Kidney epithelial cell (primary cell): ENCODE results near the gene PDIK1L. TPM values are rescaled to one million over a fixed set of nuclear protein-coding genes. Genes with fewer than 3 reads are reported as not detected.

Experiments used
- DNase-seq: peaks from one replicate; pipeline ENCODE4 v3.0.0-alpha.2; 2010; ENCODE audit warnings: low read depth
- H3K27me3 ChIP-seq: 2 replicates; pipeline ENCODE4 v1.6.0; 2011; ENCODE audit warnings: low read length; ENCODE audit not compliant: control insufficient read depth, insufficient read depth
- H3K36me3 ChIP-seq: 2 replicates; pipeline ENCODE4 v1.5.1; 2011; ENCODE audit warnings: low read length; ENCODE audit not compliant: control insufficient read depth, insufficient read depth
- H3K4me3 ChIP-seq: 2 replicates; pipeline ENCODE4 v1.5.1; 2011; ENCODE audit warnings: low read depth, mild to moderate bottlenecking, control low read depth, low read length
- total RNA-seq: library from RNA; depleted of rRNA; stranded (reverse); fragments of >200 nt; gene quantifications from 2 replicates; pipeline ENCODE4 v1.2.3, GENCODE V29; 2015
- TF ChIP-seq, protein P1 (sequence below): IDR thresholded peaks from 2 replicates; pipeline ENCODE4 v1.5.1; 2011; ENCODE audit warnings: mild to moderate bottlenecking, moderate library complexity, low read length, control low read depth, inconsistent platforms; ENCODE audit not compliant: insufficient read depth, poor library complexity, severe bottlenecking

The PDIK1L gene
- total RNA-seq, 1 donor from 2014 or later = 6.6 TPM

DNA sequence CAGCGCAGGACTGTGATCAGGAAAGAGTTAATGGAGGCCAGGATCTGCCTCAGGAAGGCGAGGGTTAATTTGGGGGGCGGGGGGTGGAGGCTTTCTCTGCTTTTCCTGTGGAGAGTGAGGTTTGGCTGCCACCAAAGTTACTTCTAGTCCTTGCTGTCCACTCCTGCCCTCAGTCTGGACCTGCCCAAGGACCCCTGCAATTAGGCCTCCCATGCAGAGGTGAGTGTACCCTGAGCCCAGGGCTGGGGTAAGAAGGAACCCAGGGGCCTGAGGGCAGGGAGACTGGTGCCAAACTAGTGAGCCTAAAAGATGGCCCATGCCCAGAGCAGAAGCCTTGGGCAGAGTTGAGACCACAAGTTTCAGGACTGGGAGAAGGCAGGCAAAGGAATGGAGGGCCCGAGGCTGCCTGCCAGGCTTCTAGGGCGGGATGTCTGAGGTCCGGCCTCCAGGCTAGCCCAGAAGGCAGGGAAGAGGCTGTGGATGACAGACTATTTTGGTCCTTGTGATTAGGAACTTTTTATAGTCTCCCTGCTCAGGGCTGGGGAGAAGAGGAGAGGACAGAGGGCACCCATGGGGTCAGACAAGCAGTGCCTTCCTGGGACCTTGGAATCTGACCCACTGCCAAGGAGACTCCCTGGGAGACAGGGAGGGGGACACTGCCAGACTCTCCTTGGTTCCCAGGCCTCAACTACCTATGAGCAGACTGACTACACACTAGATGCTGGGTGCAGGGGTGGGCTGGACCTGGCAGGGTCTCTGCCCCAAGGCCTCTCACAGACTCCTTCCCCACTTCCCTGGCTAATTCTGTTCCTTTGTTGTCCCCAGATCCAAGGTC is 47.5 kb downstream of the PDIK1L start, which contains the start of gene FAM110D:
FAM110D (plus strand) TSS at position 172 of the 835 bp plus-strand sequence. CDS start 2,213 bp downstream, outside the sequence.
- H3K27me3 ChIP-seq = peaks cover 38% of the 10 kb centered on the region
- no peaks in the 10 kb centered on the region for H3K36me3 ChIP-seq
- TF ChIP-seq, protein P1, sequence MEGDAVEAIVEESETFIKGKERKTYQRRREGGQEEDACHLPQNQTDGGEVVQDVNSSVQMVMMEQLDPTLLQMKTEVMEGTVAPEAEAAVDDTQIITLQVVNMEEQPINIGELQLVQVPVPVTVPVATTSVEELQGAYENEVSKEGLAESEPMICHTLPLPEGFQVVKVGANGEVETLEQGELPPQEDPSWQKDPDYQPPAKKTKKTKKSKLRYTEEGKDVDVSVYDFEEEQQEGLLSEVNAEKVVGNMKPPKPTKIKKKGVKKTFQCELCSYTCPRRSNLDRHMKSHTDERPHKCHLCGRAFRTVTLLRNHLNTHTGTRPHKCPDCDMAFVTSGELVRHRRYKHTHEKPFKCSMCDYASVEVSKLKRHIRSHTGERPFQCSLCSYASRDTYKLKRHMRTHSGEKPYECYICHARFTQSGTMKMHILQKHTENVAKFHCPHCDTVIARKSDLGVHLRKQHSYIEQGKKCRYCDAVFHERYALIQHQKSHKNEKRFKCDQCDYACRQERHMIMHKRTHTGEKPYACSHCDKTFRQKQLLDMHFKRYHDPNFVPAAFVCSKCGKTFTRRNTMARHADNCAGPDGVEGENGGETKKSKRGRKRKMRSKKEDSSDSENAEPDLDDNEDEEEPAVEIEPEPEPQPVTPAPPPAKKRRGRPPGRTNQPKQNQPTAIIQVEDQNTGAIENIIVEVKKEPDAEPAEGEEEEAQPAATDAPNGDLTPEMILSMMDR = no peak
- H3K4me3 ChIP-seq = no peak within 1 kb of the TSS
- DNase-seq = no peak

DNA sequence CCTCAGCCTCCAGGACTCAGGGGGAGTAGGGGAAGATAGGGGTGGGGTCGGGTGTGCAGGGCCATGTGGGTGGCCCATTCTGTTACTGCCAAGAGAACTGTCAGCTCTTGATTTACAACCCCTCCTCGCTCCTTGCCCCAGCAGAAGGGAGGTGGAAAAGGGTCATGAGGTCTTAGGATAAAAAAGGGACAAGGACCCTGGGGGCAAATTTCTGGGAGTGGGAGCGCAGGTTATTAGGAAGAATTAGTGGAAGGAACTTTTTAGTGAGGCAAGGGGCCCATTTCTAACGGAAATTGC is 48.1 kb downstream of the PDIK1L start:
- Histone ChIP-seq H3K27me3 (peaks cover 38% of the 10 kb centered on the region), H3K4me3 (no peak overlapping the region), H3K36me3 (no peaks in the 10 kb centered on the region)
- DNase-seq = no peak
- TF ChIP-seq, protein P1 = no peak

DNA sequence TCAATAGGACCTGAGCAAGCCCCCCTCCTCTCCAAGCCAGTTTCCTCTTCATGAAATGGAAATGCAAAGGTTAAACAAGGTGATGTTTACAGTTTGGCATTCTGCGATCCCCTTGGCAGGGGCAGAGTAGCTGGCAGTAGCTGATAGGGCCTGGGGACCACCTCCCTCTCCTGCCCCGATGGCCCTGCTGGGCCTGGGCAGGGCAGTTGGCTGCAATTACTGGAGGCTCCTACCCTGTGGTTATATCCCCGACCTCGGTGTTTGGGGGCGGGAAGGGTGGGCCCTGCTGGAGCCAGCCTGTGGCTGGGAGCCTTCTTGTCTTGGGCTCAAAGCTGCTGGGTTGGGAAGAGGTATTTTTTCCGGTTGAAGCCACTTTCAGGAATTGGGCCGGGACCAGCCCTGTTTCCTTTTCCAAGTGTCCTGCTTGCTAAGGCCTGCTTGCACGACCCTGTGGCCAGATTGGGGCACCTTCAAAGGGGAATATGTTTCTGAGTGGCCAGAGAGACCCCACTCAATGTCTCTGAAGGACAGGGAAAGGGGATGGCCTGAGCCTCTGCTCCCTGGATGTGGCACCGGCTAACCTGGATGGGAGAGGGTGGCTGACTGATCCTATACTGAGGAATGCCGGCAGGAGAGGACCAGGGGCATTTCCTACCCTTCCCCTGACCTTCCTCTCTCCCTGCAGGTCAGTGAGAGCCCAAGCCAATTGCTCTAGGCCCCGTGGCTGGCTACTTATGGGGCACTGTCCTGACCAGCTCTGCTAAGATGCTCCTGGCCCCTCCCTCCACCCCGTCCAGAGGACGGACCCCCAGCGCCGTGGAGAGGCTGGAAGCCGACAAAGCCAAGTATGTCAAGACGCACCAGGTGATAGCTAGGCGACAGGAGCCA is 49.1 kb downstream of the PDIK1L start:
- DNase-seq = no peak
- Histone ChIP-seq H3K36me3 (no peaks in the 10 kb centered on the region), H3K27me3 (peaks cover 30% of the 10 kb centered on the region), H3K4me3 (peak overlapping the region; percentile 33)
- TF ChIP-seq, protein P1 = no peak

DNA sequence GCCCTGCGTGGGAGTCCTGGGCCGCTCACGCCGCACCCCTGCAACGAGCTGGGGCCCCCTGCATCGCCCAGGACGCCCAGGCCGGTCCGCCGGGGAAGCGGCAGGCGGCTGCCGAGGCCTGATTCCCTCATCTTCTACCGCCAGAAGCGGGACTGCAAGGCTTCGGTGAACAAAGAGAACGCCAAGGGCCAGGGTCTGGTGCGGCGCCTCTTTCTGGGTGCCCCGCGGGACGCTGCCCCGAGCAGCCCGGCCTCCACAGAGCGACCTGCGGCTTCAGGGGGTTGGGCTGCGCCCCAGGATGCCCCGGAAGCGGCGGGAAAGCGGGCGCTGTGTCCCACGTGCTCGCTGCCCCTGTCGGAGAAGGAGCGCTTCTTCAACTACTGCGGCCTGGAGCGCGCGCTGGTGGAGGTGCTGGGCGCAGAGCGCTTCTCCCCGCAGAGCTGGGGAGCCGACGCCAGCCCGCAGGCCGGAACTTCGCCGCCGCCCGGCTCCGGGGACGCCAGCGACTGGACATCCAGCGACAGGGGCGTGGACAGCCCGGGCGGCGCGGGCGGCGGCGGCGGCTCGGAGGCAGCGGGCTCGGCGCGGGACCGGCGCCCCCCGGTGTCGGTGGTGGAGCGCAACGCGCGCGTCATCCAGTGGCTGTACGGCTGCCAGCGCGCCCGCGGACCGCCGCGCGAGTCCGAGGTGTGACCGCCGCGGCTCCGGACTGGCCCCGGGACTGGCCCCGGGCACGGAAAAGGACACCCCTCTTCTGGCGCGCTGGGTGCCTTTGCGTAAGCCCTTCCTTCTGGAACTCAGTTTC is 50.0 kb downstream of the PDIK1L start:
- H3K27me3 ChIP-seq = peaks cover 26% of the 10 kb centered on the region
- peak overlapping the region; percentile 33 for H3K4me3 ChIP-seq
- TF ChIP-seq, protein P1 = no peak
- no peaks in the 10 kb centered on the region for H3K36me3 ChIP-seq
- no peak for DNase-seq

DNA sequence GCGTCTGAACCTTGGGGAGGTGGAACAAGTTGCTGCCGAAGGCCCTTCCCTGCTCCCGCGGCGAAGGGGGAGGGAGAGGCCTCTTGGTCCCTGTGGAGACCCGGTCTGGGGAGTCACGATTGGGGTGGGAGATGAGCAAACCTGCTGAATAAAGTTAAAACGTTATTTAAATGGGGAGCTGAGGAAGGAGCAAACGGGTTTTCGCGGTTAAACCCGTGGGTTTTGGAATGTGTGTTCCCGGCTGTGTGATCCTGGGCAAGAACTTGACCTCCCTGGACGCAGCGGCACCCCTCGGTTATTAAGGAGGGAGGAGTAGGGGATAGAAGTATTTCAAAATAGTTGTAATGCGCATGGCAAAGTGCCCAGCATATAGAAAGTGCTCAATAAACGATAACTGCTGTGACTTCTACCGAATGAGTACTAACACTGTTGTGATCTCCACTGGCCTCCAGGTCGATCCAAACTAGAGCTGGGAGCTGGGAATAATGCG is 50.6 kb downstream of the PDIK1L start:
- H3K27me3 ChIP-seq = peaks cover 26% of the 10 kb centered on the region
- no peaks in the 10 kb centered on the region for H3K36me3 ChIP-seq
- DNase-seq = no peak
- H3K4me3 ChIP-seq = peak overlapping the region; percentile 27
- TF ChIP-seq, protein P1 = no peak
